Brain microvascular endothelial cell (primary cell): ENCODE data around the gene IL24.

Source experiments
- DNase-seq: peaks from one replicate; pipeline ENCODE4 v3.0.0-alpha.2; 2020
- H3K27ac ChIP-seq: fragments of 250-450 bp; sonication (Bioruptor Pico); 2 replicates; pipeline ENCODE4 v1.5.1; 2020; ENCODE audit warnings: mild to moderate bottlenecking, moderate library complexity
- H3K27me3 ChIP-seq: fragments of 250-450 bp; sonication (Bioruptor Pico); replicated peaks from 2 replicates; pipeline ENCODE4 v1.5.1; 2020; ENCODE audit warnings: mild to moderate bottlenecking
- H3K36me3 ChIP-seq: fragments of 250-450 bp; sonication (Bioruptor Pico); replicated peaks from 2 replicates; pipeline ENCODE4 v1.5.1; 2020; ENCODE audit warnings: mild to moderate bottlenecking
- H3K4me3 ChIP-seq: 2 replicates; pipeline ENCODE4 v1.5.1; 2011; ENCODE audit warnings: low read depth, mild to moderate bottlenecking, control low read depth, low read length, moderate library complexity
- in situ Hi-C: cut with HindIII; loops from 2 replicates; pipeline ENCODE4 v1.10.0; 2017; ENCODE audit warnings: low sequenced_read_pairs, low pct_ligation_motif_present
- TF ChIP-seq, protein P1 (sequence below): IDR thresholded peaks from 2 replicates; pipeline ENCODE4 v1.5.1; 2011; ENCODE audit warnings: low read depth, mild to moderate bottlenecking, moderate library complexity, low read length, control low read depth, inconsistent platforms; ENCODE audit errors: missing control alignments

IL24 gene

DNA sequence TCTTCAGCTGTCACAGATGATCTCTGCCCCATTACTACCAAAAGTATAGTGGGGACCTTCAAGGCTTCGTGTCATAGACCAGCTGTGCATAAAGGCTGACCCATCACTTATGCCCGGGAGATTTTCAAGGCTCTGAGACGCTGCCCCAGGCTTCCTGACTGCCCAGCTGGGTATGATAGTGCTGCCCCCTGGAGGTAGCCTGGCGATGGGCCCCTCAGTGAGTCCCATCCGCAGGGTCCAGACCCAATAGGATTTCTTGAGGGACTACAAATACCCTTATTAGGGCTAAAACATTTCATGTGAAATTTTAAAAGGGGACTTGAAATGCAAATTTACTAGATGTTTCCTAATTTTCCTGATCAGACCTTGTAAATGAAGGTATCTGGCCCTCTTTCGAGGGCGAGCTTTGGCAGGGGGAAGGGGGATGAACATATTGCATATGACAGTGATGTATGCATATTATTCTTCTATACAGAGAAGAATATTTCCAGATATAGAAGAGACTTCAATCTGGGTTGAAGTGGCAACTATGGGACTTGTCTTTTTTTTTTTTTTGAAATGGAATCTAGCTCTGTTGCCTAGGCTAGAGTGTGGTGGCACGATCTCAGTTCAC, 36.2 kb downstream of the IL24 start:
- Histone ChIP-seq H3K27me3 (no peaks in the 10 kb centered on the region), H3K4me3 (no peak overlapping the region), H3K27ac (no peak overlapping the region), H3K36me3 (no peaks in the 10 kb centered on the region)
- TF ChIP-seq, protein P1, sequence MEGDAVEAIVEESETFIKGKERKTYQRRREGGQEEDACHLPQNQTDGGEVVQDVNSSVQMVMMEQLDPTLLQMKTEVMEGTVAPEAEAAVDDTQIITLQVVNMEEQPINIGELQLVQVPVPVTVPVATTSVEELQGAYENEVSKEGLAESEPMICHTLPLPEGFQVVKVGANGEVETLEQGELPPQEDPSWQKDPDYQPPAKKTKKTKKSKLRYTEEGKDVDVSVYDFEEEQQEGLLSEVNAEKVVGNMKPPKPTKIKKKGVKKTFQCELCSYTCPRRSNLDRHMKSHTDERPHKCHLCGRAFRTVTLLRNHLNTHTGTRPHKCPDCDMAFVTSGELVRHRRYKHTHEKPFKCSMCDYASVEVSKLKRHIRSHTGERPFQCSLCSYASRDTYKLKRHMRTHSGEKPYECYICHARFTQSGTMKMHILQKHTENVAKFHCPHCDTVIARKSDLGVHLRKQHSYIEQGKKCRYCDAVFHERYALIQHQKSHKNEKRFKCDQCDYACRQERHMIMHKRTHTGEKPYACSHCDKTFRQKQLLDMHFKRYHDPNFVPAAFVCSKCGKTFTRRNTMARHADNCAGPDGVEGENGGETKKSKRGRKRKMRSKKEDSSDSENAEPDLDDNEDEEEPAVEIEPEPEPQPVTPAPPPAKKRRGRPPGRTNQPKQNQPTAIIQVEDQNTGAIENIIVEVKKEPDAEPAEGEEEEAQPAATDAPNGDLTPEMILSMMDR, result peak; percentile 76
- DNase-seq, result no peak
- in situ Hi-C loops, result no loop called here

DNA sequence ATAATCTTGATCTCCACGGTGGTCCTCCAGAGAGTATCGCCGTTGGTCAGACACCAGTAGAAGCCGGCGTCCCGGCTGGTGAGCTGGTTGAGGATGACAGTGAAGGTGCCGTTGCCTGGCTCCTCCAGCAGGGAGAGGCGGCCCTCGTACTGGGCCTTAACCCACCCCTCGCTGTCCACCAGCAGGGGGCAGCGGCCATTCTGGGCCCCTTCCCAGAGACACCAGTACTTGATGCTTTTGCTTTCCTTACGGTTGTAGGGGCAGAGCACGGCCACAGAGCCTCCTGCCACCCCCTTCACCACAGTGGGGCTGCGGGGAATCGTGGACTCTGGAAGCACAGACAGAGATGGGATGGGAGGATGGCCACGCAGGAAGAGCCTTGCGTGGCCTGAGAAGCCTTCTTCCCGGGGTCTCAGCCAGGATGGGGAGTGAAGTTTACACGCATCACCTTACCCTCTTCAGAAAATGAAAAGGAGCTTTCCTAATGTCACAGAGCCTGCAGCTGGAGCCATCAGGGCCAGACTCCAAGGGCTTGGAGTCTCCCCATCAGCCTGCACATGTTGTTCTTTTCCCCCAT, 38.3 kb downstream of the IL24 start:
- Histone ChIP-seq H3K27ac (no peak overlapping the region), H3K4me3 (no peak overlapping the region), H3K36me3 (no peaks in the 10 kb centered on the region), H3K27me3 (no peaks in the 10 kb centered on the region)
- DNase-seq, result peak; percentile 1
- in situ Hi-C loops, result no loop called here
- TF ChIP-seq, protein P1, result peak; percentile 74

DNA sequence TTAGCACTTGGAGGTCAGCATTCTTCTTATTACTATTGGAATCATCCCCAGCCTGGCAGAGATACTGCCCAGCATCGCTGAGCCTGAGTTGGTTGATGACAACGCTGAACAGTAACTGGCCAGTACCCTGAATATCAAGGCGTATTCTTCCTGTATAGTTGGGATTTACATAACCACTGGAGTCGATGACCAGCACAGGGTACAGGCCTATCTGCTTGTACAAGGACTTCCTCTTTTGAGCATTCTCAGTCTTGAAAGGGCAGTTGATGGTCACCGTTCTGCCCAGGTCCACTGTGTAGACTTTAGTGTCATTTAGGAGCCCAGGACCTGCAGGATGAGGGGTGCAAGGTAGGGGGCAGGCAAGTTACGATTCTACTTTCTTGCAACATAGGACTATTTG, 40.2 kb downstream of the IL24 start:
- no peak overlapping the region for H3K4me3 ChIP-seq
- no peak overlapping the region for H3K27ac ChIP-seq
- TF ChIP-seq, protein P1, result no peak
- no peak for DNase-seq
- in situ Hi-C loops, result no loop called here
- no peaks in the 10 kb centered on the region for H3K36me3 ChIP-seq
- peaks cover 4% of the 10 kb centered on the region for H3K27me3 ChIP-seq

DNA sequence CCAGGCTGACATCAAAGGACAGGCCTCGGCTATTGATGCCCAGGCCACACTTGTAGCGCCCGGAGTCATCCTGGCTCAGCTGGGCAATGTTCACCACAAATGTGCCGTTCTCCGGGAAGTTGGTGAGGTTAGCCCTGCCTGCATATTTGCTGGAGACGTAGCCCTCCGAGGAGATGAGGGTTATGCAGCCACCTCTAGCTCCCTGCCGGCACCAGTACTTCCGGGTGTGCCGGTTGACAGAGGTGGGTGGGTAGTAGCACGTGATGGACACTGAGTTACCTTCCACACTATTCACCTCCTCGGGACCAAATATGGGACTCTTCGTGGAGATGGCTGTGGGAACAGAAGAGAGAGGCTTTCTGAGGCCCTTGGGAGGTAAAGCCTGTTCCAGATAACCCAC, 41.9 kb downstream of the IL24 start:
- H3K36me3 ChIP-seq, result no peaks in the 10 kb centered on the region
- H3K27ac ChIP-seq, result no peak overlapping the region
- TF ChIP-seq, protein P1, result no peak
- H3K4me3 ChIP-seq, result no peak overlapping the region
- in situ Hi-C loops, result no loop called here
- peaks cover 9% of the 10 kb centered on the region for H3K27me3 ChIP-seq
- no peak for DNase-seq

DNA sequence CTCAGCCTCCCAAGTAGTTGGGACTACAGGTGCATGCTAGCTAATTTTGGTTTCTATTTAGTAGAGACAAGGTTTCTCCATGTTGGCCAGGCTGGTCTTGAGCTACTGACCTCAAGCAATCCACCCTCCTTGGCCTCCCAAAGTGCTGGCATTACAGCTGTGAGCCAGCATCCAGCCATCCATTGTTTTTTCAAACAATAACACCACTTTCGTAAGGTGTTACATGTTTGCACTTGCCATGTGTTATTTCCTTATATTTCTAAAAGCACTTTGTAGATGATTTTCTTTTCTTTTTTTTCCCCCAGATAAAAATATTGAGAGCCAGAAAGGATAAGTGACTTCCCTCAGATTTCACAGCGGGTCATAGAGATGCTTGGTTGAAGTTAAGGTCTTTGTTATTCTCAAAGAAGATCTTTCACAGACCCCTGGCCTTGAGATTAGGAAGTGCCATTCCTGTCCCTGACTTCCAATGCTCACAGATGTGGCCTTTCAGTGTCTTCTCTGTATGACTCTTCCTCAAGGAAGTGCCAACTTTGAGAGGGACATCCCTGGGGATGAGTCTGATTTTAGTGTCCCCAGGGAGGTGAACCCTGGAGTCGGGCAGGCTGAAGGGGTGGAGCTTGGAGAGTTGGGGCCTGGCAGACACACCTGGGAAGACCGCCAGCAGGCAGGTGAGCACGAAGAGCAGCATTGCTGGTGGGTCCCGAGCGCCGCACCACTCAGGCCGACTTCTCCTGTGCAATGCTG, 42.8 kb downstream of the IL24 start:
- Histone ChIP-seq H3K27ac (no peak overlapping the region), H3K36me3 (no peaks in the 10 kb centered on the region), H3K4me3 (no peak overlapping the region), H3K27me3 (peaks cover 11% of the 10 kb centered on the region)
- in situ Hi-C loops, result no loop called here
- TF ChIP-seq, protein P1, result no peak
- DNase-seq, result no peak
